Progenitor cell of endocrine pancreas (in vitro differentiated cells): Measurements from ENCODE around the gene FOXN3. TPM values are rescaled to one million over a fixed set of nuclear protein-coding genes. Genes with fewer than 3 reads are reported as not detected.

Source experiments
- DNase-seq: peaks from one replicate; pipeline ENCODE4 v3.0.0; 2021; ENCODE audit warnings: low spot score; ENCODE audit not compliant: unreplicated experiment
- H3K27ac Mint-ChIP-seq: 2 replicates; pipeline ENCODE4 v1.8.0; 2021; ENCODE audit warnings: mild to moderate bottlenecking, moderate library complexity, mixed read lengths
- H3K27me3 Mint-ChIP-seq: 2 replicates; pipeline ENCODE4 v1.8.0; 2021; ENCODE audit warnings: mixed read lengths
- H3K36me3 Mint-ChIP-seq: 2 replicates; pipeline ENCODE4 v1.8.0; 2022; ENCODE audit warnings: mixed read lengths; ENCODE audit not compliant: insufficient read depth
- H3K4me1 Mint-ChIP-seq: 2 replicates; pipeline ENCODE4 v1.8.0; 2021; ENCODE audit warnings: low read depth, mixed read lengths
- H3K4me3 Mint-ChIP-seq: 2 replicates; pipeline ENCODE4 v1.8.0; 2021; ENCODE audit warnings: low read depth, mild to moderate bottlenecking, moderate library complexity, mixed read lengths
- H3K9me3 Mint-ChIP-seq: 2 replicates; pipeline ENCODE4 v1.8.0; 2021; ENCODE audit warnings: low read depth, mixed read lengths
- CTCF ChIP-seq: fragments of 200-600 bp; sonication (generic); IDR thresholded peaks from one replicate; pipeline ENCODE4 v1.5.0; 2021; ENCODE audit warnings: antibody characterized with exemption, mild to moderate bottlenecking; ENCODE audit not compliant: unreplicated experiment
- total RNA-seq: library from RNA; stranded (reverse); gene quantifications from 2 replicates; pipeline ENCODE4 v1.2.1, GENCODE V29; 2021

FOXN3 gene
- total RNA-seq, 1 donor from 2014 or later, result 25.8 TPM

- peaks cover 15% of the 10 kb centered on the region for H3K4me1 Mint-ChIP-seq
- H3K4me3 Mint-ChIP-seq, result no peak overlapping the region
- no peak overlapping the region for H3K27ac Mint-ChIP-seq
- no peaks in the 10 kb centered on the region for H3K36me3 Mint-ChIP-seq
- peaks cover 47% of the 10 kb centered on the region for H3K27me3 Mint-ChIP-seq
- no peaks in the 10 kb centered on the region for H3K9me3 Mint-ChIP-seq
- no peak for TF ChIP-seq CTCF
- DNase-seq, result no peak
Measured at GRCh38 chr14:89420502-89420901, 3.5 kb upstream of the FOXN3 start.

GRCh38 chr14:89419973-89420482, 3.0 kb upstream of the FOXN3 start:
- no peak for TF ChIP-seq CTCF
- no peak overlapping the region for H3K27ac Mint-ChIP-seq
- H3K9me3 Mint-ChIP-seq, result no peaks in the 10 kb centered on the region
- no peak for DNase-seq
- peaks cover 47% of the 10 kb centered on the region for H3K27me3 Mint-ChIP-seq
- no peak overlapping the region for H3K4me3 Mint-ChIP-seq
- peaks cover 18% of the 10 kb centered on the region for H3K4me1 Mint-ChIP-seq
- H3K36me3 Mint-ChIP-seq, result no peaks in the 10 kb centered on the region

GRCh38 chr14:89418976-89419375, 1.9 kb upstream of the FOXN3 start:
- no peak for DNase-seq
- TF ChIP-seq CTCF, result no peak
- Mint-ChIP-seq H3K27me3 (peaks cover 42% of the 10 kb centered on the region), H3K9me3 (no peaks in the 10 kb centered on the region), H3K36me3 (no peaks in the 10 kb centered on the region), H3K4me3 (peak overlapping the region; percentile 46), H3K27ac (no peak overlapping the region), H3K4me1 (peaks cover 17% of the 10 kb centered on the region)

- Mint-ChIP-seq H3K4me1 (peaks cover 17% of the 10 kb centered on the region), H3K4me3 (peak overlapping the region; percentile 35), H3K9me3 (no peaks in the 10 kb centered on the region), H3K36me3 (no peaks in the 10 kb centered on the region), H3K27me3 (peaks cover 37% of the 10 kb centered on the region), H3K27ac (no peak overlapping the region)
- no peak for TF ChIP-seq CTCF
- DNase-seq, result no peak
Measured at GRCh38 chr14:89418452-89418851, 1.4 kb upstream of the FOXN3 start.

- Mint-ChIP-seq H3K4me1 (peaks cover 14% of the 10 kb centered on the region), H3K4me3 (peak overlapping the region; percentile 83), H3K9me3 (no peaks in the 10 kb centered on the region), H3K27ac (peak overlapping the region; percentile 82), H3K36me3 (no peaks in the 10 kb centered on the region), H3K27me3 (peaks cover 35% of the 10 kb centered on the region)
- peak; percentile 30 for DNase-seq
- peak; percentile 44 for TF ChIP-seq CTCF
Measured at GRCh38 chr14:89417465-89418225, 612 bp upstream of the FOXN3 start.
